SK-N-DZ (cell line): ENCODE results near the gene MRTFA.

Experiments
- DNase-seq: peaks from one replicate; pipeline ENCODE4 v3.0.0-alpha.2; 2015; ENCODE audit warnings: low spot score

The MRTFA gene

DNA sequence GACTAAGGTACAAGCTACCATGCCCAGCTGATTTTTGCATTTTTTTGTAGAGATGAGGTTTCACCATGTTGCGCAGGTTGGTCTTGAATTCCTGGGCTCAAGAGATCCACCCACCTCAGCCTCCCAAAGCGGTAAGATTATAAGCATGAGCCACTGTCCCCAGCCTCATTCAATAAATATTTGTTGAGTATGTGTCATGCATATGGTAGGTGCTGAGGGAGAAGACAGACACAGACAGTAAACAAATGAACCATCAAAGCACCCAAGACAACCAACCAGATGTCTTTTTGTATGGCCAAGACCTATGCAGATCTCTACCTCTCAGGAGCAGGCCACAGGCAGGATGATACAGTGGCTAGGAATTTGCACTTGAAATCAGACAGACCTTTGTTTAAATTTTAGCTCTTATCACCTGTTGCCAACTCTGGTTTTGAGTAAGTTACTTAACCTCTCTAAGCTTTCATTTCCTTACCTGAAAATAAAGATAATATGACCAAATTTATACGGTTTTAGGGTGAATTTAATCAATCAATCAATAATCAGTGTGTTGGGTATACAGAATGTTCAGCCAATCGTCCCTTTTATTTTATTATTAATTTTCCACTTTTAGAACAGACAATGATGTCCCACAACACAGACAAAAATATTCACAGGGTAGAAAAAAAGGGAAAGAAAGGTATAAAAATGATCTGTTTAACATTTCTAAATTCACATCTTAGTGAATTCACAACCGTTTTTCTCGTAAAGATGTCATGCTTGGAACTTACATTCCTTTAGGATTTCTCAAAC, 137.9 kb downstream of the MRTFA start:
- no peak for DNase-seq

DNA sequence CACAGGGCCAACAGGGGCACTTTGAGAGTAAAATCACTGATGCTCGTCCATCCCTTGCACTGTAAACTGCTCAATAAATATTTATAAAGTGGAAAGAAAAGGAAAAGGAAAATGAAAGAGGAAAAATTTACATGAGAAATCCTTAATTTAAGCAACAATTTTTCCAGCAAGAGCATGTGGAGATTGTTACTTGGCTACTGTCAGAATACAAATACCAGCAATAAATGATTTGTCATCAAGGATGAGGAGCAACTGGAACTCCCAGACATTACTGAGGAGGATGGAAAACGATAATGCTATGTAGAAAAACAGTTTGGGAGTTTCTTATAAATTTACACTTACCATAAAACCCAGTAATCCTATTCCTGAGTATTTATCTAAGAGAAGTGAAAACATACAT, 143.1 kb downstream of the MRTFA start:
- DNase-seq, result no peak

DNA sequence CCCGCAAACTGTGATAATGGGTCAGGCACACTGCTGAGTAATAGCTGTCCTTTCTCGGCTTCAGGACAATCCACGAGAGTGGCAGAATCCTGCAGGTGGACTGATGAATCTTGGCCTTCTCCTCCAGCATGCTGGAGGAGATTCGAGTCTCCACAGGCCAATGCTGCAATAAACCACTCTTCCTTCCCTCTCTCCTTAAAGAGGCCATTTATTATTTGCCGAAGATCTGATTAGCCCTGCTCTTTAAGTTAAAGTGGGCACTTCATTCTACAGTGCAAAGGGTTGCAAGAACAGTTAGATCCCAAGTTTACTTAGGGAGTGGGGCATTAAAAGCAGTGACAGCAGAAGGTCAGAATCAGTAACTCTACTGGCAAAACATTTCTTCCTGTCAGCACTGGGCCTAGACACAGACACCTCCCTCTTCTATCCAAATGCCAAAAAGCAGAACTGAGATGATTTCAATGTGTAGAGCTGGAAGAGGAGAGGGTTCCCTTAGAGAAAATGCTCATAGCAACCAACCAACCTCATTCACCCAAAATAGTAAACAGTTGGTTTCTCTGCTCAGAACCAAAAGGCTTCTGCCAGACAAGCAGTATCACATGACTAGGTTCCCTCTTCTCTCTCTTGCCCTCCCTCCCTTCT, 144.4 kb downstream of the MRTFA start:
- DNase-seq, result no peak

- peak; percentile 46 for DNase-seq
Measured at GRCh38 chr22:40487663-40488249, 148.8 kb downstream of the MRTFA start.

DNA sequence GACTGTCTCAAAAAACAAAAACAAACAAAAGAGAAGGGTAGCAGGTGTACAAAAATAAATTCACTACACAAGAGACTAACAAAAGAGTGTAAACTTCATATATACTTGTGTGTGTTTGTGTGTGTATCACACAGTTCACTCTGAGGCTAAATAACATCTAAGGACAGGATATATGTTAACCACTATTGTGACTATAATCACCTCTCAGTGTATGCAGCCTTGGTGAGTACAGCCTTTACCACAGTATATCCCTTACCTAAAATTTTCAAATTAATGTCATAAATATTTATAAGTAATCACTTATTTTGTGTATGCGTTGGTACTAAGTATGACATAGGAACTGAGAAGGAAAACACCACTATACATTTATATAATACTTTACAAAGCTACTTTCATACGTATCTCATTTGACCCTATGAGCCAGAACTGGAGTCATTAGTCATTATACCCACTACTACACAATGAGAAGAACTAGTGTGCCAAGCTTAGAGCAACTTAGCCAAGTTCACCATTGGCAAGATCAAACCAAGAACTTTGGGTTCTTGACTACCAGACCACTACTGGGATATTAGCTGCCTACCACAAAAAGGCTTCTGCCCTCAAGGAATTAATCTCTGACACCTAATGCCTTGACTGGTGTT, 149.4 kb downstream of the MRTFA start:
- no peak for DNase-seq

DNA sequence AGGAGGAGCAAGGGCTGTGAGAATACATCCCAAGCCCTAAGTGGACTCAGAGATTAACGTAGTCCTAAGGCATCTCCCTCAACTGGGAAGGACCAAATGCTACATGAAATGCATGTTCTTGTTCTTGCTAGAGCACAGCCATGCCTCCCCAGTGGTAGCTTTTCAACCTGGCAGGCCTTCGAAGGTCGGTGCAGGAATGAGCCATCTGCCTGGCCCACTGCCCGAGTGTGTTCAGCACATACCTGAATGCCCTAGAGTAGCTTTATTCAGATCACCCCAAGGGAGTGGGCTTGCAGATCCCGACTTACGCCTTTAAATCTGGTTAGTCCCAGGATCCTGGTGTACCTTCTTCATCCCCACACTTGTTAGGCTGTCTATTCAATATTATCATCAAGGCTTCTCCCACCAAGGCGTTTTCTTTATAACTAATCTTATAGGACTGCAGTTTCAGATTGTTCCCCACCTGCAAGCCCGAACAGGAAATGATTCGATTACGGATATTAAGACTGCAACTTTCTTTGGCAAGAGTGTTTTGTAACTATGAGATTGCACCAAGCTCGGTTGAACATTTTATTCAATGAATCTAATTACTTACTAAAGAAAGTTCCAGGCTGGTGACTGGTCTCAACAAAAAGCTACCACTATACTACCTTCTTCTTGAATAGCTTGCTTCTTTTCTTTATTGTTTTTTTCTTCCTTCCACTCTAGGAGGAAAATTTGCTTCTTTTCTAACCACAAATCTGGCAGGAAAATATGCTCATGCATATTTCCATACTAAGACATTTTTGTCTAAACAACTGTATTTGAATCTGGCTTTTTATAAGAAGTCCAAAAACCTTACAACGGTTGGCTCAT, 150.5 kb downstream of the MRTFA start:
- no peak for DNase-seq

DNA sequence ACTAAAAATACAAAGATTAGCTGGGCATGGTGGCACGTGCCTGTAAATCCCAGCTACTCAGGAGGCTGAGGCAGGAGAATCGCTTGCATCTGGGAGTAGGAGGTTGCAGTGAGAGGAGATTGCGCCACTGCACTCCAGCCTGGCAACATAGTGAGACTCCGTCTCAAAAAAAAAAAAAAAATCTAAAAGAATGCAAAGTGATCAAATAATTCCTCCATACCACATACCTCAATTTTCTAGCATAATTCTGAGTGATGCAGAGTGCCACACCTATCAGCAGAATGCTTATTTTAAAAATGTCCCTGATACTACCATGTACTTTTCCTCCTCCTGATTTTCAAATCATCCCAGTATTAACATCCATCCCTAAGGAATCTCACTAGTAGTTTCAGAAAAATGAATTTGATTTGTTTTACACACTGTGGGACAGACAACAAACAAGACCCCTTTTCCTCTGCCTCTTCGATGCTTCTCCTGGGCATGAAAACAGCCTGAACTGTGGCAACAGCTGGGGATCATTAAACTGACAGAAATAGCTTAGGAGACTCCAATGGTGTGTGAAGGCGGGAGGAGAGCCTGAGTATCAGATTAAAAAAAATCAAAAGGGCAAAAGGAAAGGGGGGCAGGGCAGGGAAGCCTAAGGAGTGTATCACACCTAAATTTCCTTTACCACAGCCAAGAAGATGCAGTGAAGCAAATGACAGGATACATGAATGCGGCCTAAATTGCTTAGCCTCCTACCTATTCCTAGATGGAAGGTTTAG, 151.4 kb downstream of the MRTFA start:
- no peak for DNase-seq

- DNase-seq, result no peak
Measured at GRCh38 chr22:40482886-40483285, 153.6 kb downstream of the MRTFA start.

GRCh38 chr22:40482391-40482790, 154.1 kb downstream of the MRTFA start:
- no peak for DNase-seq

- DNase-seq, result no peak
Measured at GRCh38 chr22:40480996-40481395, 155.5 kb downstream of the MRTFA start.

- DNase-seq, result no peak
Measured at GRCh38 chr22:40479887-40480538, 156.5 kb downstream of the MRTFA start.

- DNase-seq, result no peak
Measured at GRCh38 chr22:40479126-40479800, 157.3 kb downstream of the MRTFA start.

- no peak for DNase-seq
Measured at GRCh38 chr22:40478338-40479125, 158.0 kb downstream of the MRTFA start.

DNA sequence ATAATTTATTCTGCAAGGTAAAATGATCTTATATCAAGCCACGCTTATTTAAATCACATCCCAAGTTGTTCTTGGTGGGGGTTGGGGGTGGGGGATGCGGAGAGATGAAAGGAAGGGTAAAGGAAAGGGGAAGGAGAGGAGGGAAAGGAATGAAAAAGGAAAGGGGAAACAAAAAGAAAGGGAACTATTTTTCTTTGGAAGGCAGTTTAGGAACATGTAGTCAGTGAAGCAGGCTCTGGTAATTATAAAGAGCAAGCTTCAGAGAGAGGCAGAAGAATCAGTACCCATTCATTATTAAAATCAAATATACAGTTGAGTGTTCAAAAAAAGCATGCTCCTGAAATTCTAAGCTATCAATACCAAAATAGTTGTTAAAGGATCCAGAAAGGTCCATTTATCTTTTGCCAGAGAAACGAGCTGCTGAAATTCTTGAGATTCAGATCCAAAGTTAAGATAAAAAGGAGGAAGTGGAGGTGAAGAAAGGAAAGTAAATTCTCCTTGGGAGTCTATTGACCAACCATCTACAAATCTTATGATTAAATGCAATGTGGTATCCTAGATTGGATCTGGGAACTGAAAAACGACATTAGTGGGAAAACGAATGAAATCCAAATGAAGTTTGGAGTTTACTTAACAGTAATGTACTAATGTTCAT, 158.7 kb downstream of the MRTFA start:
- no peak for DNase-seq

DNA sequence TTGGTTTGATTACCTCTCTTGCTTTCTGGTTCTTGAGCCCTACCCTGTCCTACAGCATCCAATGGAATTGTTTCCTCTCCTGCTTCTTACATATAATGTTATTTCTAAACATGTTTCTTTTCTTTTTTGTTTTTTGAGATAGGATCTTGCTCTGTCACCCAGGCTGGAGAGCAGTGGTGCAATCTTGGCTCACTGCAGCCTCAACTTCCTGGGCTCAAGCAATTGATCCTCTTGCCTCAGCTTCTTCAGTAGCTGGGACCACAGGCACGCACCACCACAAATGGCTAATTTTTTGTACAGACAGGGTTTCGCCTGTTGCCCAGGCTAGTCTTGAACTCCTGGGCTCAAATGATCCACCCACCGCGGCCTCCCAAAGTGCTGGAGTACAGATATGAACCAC, 160.2 kb downstream of the MRTFA start:
- DNase-seq, result no peak

- DNase-seq, result no peak
Measured at GRCh38 chr22:40473703-40474102, 162.8 kb downstream of the MRTFA start.

DNA sequence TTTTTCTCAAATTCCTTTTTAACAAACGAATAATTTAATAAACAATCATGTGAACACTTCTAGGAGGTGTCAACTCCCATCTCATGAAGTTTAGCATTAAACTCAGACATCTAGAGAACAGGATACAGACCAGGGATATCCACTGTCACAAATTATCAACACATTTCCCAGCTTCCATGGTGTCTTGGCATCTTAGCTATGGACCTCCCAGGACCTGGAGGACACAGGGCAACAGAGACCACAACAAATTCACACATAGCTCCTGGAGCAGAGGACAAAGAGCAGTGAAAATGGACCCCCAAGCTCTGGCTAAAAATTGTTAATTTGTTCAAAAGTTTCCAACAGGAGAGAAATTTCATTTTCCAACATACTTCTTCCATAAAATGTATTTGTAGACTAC, 163.9 kb downstream of the MRTFA start:
- DNase-seq, result no peak

- no peak for DNase-seq
Measured at GRCh38 chr22:40472051-40472450, 164.5 kb downstream of the MRTFA start.
